ENCODE results near the gene BAZ1A.
A peak's percentile ranks its signal among the peaks of the same experiment; 100 is the strongest.

The BAZ1A gene

DNA sequence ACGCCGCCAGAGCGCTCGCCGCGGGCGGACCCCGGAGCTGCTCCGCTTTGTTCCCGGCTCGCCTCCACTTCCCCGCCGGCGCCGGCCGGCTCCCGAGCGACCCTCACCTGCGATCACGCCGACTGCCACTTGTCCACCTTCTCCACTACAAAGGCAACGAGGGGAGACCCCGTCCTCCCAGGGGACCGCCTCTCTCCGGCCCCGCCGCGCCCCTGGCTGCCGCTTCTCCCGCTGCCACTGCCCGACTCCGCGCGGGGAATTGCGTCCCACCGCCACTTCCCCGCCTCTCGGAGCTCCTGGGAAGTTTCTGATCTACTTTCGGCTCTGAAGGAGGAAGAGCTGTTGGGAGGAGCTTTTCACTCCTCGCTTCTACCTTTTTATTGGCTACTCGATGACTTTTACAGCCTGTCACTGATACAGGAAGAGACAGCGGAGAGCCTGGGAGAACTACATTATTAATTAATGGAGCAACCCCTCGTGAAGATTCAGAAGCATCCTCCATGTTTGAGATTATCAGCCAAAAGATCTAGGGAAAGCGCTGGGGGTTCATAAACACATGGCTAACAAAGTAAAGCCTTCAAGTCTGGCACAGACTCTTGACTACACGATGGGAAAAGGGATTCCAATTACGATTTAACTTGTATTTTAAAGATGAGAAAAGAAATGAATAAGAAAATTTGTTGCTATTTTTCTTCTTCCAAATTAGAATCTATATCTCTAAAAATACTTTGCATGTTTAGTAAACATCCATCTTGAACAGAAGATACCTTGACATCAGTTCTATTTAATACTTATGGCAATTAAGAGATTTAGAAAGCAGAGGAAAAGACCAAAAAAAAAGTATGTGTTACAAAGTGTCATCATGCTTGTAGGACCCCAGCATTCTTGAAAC is at the start of gene BAZ1A:
Gene BAZ1A (minus strand): TSS at position 330 of the 892 bp plus-strand sequence. CDS start 756 bp downstream, outside the sequence.
- peak; percentile 60 for DNase-seq

DNA sequence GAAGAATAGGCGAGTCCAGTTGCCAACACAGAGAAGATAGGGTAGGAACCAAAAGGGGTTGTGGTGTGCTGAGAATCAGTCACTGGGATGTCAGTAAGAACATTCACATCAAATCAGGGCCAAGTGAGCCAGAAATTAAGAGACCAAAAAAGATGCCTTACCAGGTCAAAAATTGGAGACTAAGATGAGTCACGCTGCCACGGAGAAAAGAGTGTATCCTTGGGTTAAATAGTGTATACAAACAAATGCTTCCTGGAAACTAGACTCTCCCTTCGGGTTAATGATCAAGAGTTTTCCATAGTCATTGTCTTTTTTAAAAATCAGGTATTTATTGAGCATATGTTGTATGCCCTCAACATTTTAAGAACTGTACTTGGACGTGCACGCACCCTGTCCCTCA is 45.2 kb upstream of the BAZ1A start:
- no peak for DNase-seq

DNA sequence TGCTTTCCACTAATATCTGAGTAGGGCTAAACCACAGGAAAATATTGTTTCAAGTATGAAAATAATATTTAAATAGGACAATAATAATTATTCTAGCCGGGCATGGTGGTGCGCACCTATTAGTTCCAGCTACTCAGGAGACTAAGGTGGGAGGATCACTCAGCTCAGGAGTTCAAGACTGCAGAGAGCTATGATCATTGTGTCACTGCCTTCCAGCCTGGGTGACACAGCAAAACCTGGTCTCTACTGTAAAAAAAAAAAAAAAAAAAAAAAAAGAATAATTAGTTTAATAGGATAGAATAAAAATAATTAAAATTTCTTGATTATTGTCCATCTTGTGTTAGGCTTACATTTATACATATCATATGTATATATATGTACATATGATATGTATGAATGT is 38.5 kb upstream of the BAZ1A start:
- no peak for DNase-seq

DNA sequence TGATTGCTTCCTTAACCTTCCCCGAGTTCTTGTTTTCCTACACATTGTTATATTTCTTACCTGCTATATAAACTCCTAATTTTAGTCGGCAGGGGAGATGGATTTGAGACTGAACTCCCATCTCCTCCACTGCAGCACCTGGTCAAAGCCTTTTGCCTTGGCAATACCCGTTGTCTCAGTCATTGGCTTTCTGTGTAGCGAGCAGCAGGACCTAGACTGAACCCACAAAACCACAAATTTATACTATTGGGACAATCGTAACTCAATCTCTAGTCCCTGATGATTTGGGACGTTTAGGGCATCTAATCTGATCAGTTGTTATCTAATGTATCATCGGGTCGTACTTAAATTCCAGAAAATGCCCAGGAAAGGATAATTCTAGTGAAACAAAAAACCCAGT is 37.8 kb upstream of the BAZ1A start:
- no peak for DNase-seq

DNA sequence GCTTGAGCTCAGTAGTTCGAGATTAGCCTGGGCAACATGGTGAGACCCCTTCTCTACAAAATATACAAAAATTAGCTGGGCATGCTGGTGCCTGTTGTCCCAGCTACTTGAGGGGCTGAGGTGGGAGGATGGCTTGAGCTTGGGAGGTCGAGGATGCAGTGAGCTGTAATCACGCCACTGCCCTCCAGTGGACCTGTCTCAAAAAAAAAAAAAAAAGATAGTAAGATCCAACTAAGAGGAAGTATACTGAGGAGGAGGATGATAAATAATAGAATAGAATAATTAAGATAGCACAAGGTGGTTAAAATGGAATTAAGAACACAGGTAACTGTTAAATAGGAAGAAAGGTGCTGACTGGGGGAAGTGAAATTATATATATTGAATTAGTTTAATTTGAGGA is 37.0 kb upstream of the BAZ1A start:
- no peak for DNase-seq

GRCh38 chr14:34911209-34912150 is 36.3 kb upstream of the BAZ1A start:
- no peak for DNase-seq

DNA sequence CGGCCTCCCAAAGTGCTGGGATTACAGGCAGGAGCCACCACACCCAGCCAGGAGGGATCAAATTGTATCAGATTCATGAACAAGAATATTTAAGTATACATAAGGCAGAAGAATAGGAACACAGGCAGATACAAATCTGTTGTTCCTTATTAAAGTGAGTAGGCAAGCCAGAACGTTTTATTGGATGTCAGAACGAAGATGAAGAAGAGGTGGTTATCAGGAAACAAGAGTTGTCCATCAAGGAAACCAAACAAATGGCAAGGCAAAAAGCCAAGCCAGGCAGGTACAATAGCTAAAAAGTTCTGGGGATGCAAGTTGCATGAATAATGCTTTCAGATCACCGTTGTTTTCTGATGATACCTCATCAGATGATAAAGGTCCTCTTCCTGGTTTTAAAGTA is 31.1 kb upstream of the BAZ1A start:
- DNase-seq, result no peak

DNA sequence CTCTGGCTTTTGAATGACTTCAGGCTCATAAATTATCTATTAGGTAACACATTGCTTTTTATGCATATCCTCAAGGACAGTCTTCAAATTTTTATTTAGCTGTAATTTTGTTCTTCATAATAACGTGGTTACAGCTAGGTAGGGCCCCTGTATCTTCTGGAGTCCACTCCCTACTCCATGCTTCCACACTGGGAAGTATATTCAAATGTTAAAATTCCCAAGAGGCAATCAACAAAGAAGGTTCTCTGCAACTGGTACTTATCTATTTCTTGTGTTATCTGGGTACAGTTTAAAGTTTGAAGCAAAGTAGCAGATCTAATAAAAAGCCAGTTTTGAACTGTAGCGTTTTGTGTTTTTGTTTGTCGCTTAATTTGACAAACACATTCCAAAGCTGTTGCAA is 20.1 kb upstream of the BAZ1A start:
- DNase-seq, result no peak

DNA sequence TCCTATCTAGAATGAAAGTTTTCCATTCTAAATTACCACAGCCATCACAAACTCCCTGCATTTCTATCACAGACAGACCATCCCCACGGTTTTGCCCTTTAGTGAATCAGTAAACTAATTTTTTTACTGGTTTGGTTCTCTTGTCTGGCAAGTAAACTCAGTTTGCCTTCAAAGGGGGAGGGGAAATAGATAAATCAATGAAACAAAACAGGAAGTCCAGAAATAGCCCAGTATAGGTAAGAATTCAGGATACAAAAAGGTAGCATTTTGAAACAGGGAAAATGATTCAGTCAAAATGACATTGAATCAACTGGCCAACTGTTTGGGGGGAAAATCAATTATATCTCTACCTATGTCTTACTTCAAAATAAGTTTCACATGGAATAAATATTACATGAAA is 15.8 kb upstream of the BAZ1A start:
- DNase-seq, result no peak

- DNase-seq, result no peak
Measured at GRCh38 chr14:34888186-34888585, 13.0 kb upstream of the BAZ1A start.

DNA sequence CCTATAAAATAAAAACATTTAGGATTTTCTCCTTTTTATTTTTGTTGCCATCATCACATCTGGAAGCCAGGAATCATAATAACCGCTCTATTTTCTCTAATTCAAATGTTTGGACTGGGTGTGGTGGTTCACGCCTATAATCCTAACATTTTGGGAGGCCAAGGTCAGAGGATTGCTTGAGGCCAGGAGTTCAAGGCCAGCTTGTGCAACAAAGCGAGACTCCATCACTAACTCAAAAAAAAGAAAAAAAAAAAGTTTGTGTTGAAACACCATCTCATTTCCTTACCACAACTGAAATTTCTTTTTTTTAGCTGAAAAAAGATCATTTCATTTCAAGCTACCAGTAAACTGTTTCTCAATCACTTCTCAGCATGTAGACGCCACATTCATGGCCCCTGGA is 8.8 kb upstream of the BAZ1A start:
- no peak for DNase-seq

DNA sequence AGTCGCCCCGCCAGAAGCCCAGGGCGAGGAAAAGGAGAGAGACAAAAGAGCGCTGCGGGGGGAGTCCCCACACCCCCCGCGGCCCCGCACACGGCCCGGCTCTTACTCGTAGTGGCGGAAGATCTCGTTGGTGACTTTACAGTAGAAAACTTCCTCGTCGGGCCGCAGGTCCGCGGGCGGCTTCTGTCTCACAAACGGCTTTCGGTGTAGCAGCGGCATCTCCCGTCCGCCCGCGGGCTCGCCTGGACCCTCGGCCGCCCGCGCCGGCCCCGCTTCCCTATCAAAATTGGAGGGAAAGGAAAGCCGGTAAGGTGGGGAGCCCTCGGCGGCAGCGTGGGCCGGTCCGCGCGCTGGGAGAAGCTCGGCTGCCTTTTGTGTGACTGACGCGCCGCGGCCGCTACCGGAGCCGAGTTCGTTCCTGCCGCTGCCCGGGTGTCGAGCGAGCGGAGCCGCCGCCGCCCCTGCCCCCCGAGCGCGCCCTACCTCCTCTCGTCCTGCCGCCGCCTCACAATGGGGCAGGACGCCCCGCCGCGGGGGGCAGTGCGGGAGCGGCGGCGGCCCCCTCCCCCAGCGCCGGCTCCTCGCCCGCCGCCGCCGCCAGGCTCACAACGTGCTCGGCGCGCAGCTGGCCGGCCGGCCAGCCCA is 652 bp downstream of the BAZ1A start:
- no peak for DNase-seq

GRCh38 chr14:34873589-34874385 is 1.4 kb downstream of the BAZ1A start:
- peak; percentile 79 for DNase-seq

GRCh38 chr14:34872822-34873588 is 2.2 kb downstream of the BAZ1A start:
- no peak for DNase-seq

DNA sequence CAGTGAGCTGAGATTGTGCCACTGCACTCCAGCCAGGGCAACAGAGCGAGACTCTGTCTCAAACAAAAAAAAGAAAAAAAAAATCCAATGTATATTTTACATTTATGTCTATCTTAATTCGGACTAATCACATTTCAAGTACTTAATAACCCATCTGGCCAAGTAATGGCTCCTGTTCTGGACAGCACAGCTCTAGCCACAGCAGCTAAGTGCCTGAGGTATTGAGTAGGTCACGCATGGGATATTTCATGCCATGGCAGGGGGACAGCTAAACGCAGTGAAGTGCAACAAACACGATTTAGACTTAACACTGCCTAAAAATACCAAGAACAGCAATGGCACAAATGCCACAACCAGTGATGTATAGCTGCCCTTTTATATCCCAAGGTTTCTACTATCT is 8.0 kb downstream of the BAZ1A start:
- DNase-seq, result no peak

GRCh38 chr14:34865889-34866574 is 9.1 kb downstream of the BAZ1A start:
- DNase-seq, result no peak

GRCh38 chr14:34863844-34864243 is 11.3 kb downstream of the BAZ1A start:
- no peak for DNase-seq

DNA sequence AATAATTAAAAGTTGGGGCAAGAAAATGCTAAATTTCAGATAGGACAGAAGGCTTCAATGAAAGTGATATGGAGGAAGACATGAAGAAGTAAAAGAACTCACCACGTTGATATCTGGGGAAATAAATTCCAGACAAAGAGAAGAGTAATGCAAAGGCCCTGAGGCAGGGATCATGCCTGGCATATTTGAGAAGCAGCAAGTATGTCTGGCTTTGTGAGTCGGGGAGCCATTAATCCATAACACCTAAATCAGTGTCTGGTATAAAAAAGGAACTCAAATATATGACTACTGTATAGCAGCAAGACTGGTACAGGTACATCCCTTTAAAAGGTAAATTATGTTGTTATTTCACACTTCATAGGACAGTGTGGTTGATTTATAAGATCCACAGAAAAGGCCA is 16.4 kb downstream of the BAZ1A start:
- DNase-seq, result no peak

DNA sequence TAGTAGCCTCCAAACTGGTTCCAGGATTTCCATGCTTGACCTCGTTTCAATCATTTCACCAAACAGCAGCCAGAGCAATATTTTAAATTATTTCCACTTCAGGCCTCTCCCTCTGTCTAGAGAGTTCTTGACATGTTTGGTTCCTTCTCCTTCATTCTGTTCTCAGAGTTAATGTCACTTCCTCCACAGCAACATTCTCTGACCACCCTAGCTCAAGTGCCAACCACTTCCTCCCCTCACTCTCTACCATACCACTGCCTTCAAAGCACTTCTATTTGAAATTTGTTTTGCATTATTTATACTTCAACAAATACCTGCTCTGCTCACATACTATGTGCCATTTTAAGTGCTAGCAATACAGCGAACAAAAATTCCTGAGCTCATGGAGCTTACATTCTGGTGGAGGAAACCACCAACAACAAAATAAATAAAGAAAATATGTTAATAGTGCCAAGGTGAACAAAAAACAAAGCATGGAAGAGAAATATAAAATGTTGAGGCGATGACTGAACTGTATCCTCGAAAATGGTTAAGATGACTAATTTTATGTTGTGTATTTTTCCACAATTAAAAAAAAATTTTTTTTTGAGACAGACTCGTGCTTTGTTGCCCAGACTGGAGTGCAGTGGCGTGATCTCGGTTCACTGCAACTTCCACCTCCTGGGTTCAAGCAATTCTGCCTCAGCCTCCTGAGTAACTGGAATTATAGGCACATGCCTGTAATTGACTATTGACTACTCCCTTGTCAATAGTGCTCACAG is 17.3 kb downstream of the BAZ1A start:
- DNase-seq, result no peak

- no peak for DNase-seq
Measured at GRCh38 chr14:34853041-34853440, 22.1 kb downstream of the BAZ1A start.

Measured in activated CD4-positive, CD25-positive, alpha-beta regulatory T cell treated with anti-CD3 and anti-CD28 coated beads, Interleukin-2, amount 50 U/mL, for 72 hours (primary cell).